B cell (primary cell): ENCODE results near the gene C19orf85. TPM values are rescaled to one million over a fixed set of nuclear protein-coding genes. Genes with fewer than 3 reads are reported as not detected.
A peak's percentile ranks its signal among the peaks of the same experiment; 100 is the strongest.

Experiments used
- ATAC-seq: fragments of 200-7000 bp; cut with Tn5 transposase; one replicate; pipeline ENCODE4 v1.10.0; 2021; ENCODE audit warnings: low read depth, mild to moderate bottlenecking, moderate number of reproducible peaks, moderate library complexity
- CTCF ChIA-PET: fragments of 350-600 bp; sonication (Branson Sonifier 250); formaldehyde crosslinking; loops from one replicate; lab custom pipeline; 2021; ENCODE audit warnings: antibody characterized with exemption, inconsistent platforms; lab: Charles Lee
- POLR2A ChIA-PET: fragments of 350-600 bp; sonication (Branson Sonifier 250); formaldehyde crosslinking; loops from one replicate; lab custom pipeline; 2021; ENCODE audit warnings: antibody characterized with exemption; lab: Charles Lee
- DNase-seq: peaks from one replicate; pipeline ENCODE4 v3.0.0; 2013
- H2AFZ ChIP-seq: 2 replicates; pipeline ENCODE4 v1.6.1; 2012; ENCODE audit warnings: mild to moderate bottlenecking, low read depth, low read length; ENCODE audit not compliant: insufficient read depth, poor library complexity, severe bottlenecking
- H3K27ac ChIP-seq, 2 donors: 1 replicate in 1 of 2; 2 replicates in 1 of 2; pipeline ENCODE4 v1.5.1; 2012 to 2013; ENCODE audit warnings: low read length in 2 of 2, mild to moderate bottlenecking in 2 of 2, moderate library complexity in 1 of 2
- H3K27me3 ChIP-seq, 4 experiments: fragments of 200-600 bp in 1 of 4; sonication (generic) in 1 of 4; replicated peaks in 1 of 4; 1 replicate in 2 of 4; 2 replicates in 2 of 4; pipeline versions ENCODE4 v1.6.1 to v1.7.0; 2013 to 2016; ENCODE audit warnings: low read length in 3 of 4, mild to moderate bottlenecking in 2 of 4, mixed read lengths in 1 of 4, moderate library complexity in 1 of 4; ENCODE audit not compliant: insufficient read depth in 4 of 4, control insufficient read depth in 3 of 4; ENCODE audit errors: control extremely low read depth in 1 of 4
- H3K36me3 ChIP-seq, 2 experiments: replicated peaks in 1 of 2; 1 replicate in 1 of 2; 2 replicates in 1 of 2; pipeline versions ENCODE4 v1.6.1 to v1.7.1; 2013; ENCODE audit warnings: low read length in 1 of 2; ENCODE audit not compliant: insufficient read depth in 2 of 2, control insufficient read depth in 1 of 2; ENCODE audit errors: control extremely low read depth in 1 of 2, extremely low read depth in 1 of 2
- H3K4me1 ChIP-seq, 2 donors: fragments of 200-600 bp in 1 of 2; sonication (generic) in 1 of 2; 1 replicate in 1 of 2; 2 replicates in 1 of 2; pipeline versions ENCODE4 v1.5.1 to v1.6.1; 2013 to 2017; ENCODE audit warnings: low read length in 2 of 2; ENCODE audit not compliant: control insufficient read depth in 2 of 2, insufficient read depth in 2 of 2
- H3K4me2 ChIP-seq: replicated peaks from 2 replicates; pipeline ENCODE3; 2012; ENCODE audit warnings: mild to moderate bottlenecking, low read depth, low read length; ENCODE audit not compliant: poor library complexity, severe bottlenecking
- H3K4me3 ChIP-seq, 5 experiments: fragments of 200-600 bp in 1 of 5; sonication (generic) in 1 of 5; 1 replicate in 3 of 5; 2 replicates in 2 of 5; pipeline versions ENCODE4 v1.5.1 to v1.7.0; 2011 to 2016; ENCODE audit warnings: low read length in 4 of 5, mild to moderate bottlenecking in 4 of 5, low read depth in 2 of 5, control low read depth in 1 of 5, moderate library complexity in 1 of 5; ENCODE audit not compliant: insufficient read depth in 1 of 5; ENCODE audit errors: control extremely low read depth in 1 of 5, extremely low read depth in 1 of 5
- H3K79me2 ChIP-seq: fragments of 200-600 bp; sonication (generic); one replicate; pipeline ENCODE4 v1.6.0; 2016; ENCODE audit warnings: low read length; ENCODE audit not compliant: control insufficient read depth, insufficient read depth
- H3K9ac ChIP-seq: fragments of 200-600 bp; sonication (generic); 2 replicates; pipeline ENCODE4 v1.6.1; 2017; ENCODE audit warnings: mild to moderate bottlenecking, low read length, moderate library complexity
- H3K9me3 ChIP-seq, 3 donors: one replicate each; pipeline versions ENCODE4 v1.6.1 to v1.7.1; 2013; ENCODE audit warnings: low read length in 2 of 3; ENCODE audit not compliant: control insufficient read depth in 2 of 3, insufficient read depth in 1 of 3; ENCODE audit errors: control extremely low read depth in 1 of 3
- H4K20me1 ChIP-seq: 2 replicates; pipeline ENCODE4 v1.6.0; 2012; ENCODE audit warnings: mild to moderate bottlenecking, low read length; ENCODE audit not compliant: insufficient read depth, control insufficient read depth, poor library complexity, severe bottlenecking
- H3K27ac Mint-ChIP-seq: one replicate; pipeline ENCODE4 v1.8.0; 2021; ENCODE audit warnings: mixed read lengths
- H3K27me3 Mint-ChIP-seq: one replicate; pipeline ENCODE4 v1.8.0; 2021; ENCODE audit warnings: mixed read lengths
- H3K4me1 Mint-ChIP-seq: one replicate; pipeline ENCODE4 v1.8.0; 2021; ENCODE audit warnings: mixed read lengths
- H3K4me3 Mint-ChIP-seq: one replicate; pipeline ENCODE4 v1.8.0; 2021; ENCODE audit warnings: mixed read lengths
- H3K9me3 Mint-ChIP-seq: one replicate; pipeline ENCODE4 v1.8.0; 2022; ENCODE audit warnings: mixed read lengths; ENCODE audit not compliant: insufficient read depth
- CTCF ChIP-seq: fragments of 200-600 bp; IDR thresholded peaks from one replicate; pipeline ENCODE4 v1.8.0; 2022; ENCODE audit warnings: antibody characterized with exemption, mild to moderate bottlenecking
- EZH2 ChIP-seq: IDR thresholded peaks from 2 replicates; pipeline ENCODE4 v1.6.1; 2012; ENCODE audit warnings: borderline replicate concordance, low read depth, mild to moderate bottlenecking, moderate library complexity, low read length; ENCODE audit not compliant: insufficient read depth, poor library complexity, severe bottlenecking
- WGBS: methylation state at CpG from one replicate; pipeline ENCODE4 v1.1.5; 2013; ENCODE audit warnings: missing lambda C conversion rate; ENCODE audit not compliant: insufficient coverage; 5-methylcytosine and 5-hydroxymethylcytosine counted together
- intact Hi-C: fragments of 100-400 bp; cut with micrococcal nuclease; formaldehyde crosslinking; loops from one replicate; pipeline ENCODE4 v1.10.0; 2022
- polyA plus RNA-seq: library from polyadenylated mRNA; depleted of rRNA; stranded (reverse); fragments of >200 nt; gene quantifications from 2 replicates; pipeline ENCODE4 v1.2.3, GENCODE V29; 2012
- total RNA-seq, 2 donors: library from RNA; stranded (reverse); fragments of 120-200 nt in 1 of 2; gene quantifications; 1 replicate in 1 of 2; 2 replicates in 1 of 2; pipeline versions ENCODE4 v1.2.3 to v1.2.4, GENCODE V29; 2013 to 2022

The C19orf85 gene
- total and polyA plus RNA-seq, 2 donors (not counting 1 experiment from before 2014, with no cell fraction given), result not detected

GRCh38 chr19:55484593-55485438 is 20.3 kb upstream of the C19orf85 start, which contains the start of gene NAT14:
Gene NAT14, plus strand, starts transcription at chr19:55485188. Its CDS starts 521 bp downstream, at chr19:55485709.
- peak within 1 kb of the TSS; percentile 80 for H3K27ac Mint-ChIP-seq
- H3K4me3 Mint-ChIP-seq, result peak within 1 kb of the TSS; percentile 83
- Histone ChIP-seq H2AFZ (peak within 1 kb of the TSS; percentile 60), H3K9ac (peak within 1 kb of the TSS; percentile 68), H4K20me1 (peaks cover 23% of the 10 kb centered on the region), H3K9me3 (no peaks in the 10 kb centered on the region), H3K4me3 (peak within 1 kb of the TSS; percentile 3 to 71 (median 55)), H3K4me2 (peak within 1 kb of the TSS; percentile 87), H3K36me3 (peaks cover 0 to 2% of the 10 kb centered on the region in 2 experiments), H3K27ac (peak within 1 kb of the TSS; percentile 20 to 70), H3K4me1 (peaks cover 10 to 22% of the 10 kb centered on the region in 2 donors), H3K79me2 (peaks cover 9% of the 10 kb centered on the region), H3K27me3 (no peaks in the 10 kb centered on the region)
- no peaks in the 10 kb centered on the region for H3K27me3 Mint-ChIP-seq
- no peak for TF ChIP-seq CTCF
- TF ChIP-seq EZH2, result no peak
- ChIA-PET CTCF (interaction anchor here (0.6 to 2.8 kb wide), 2 partner anchors 9 to 19 kb away, joined by 3 to 15 read pairs; no protein-coding TSS in a partner anchor), POLR2A (interaction anchor here (0.5 to 2.1 kb wide), 5 partner anchors 8 to 212 kb away, joined by 3 to 30 read pairs (median 3); partner anchors contain the start of genes FIZ1, ZNF628 and ZNF784)
- H3K4me1 Mint-ChIP-seq, result peaks cover 15% of the 10 kb centered on the region
- H3K9me3 Mint-ChIP-seq, result no peaks in the 10 kb centered on the region
- peak; percentile 76 for ATAC-seq
- intact Hi-C loops, result loop anchor here (1.0 kb wide), 1 partner anchor 8 kb away; no protein-coding TSS in a partner anchor
- peak; percentile 89 for DNase-seq
- 2% methylated on average over 74 of the region's 78 CpGs for WGBS
